Calu3 (cell line): ENCODE data around the gene APOL1. TPM values are rescaled to one million over a fixed set of nuclear protein-coding genes. Genes with fewer than 3 reads are reported as not detected.

Experiments
- BruUV-seq: library from RNA; stranded (reverse); fragments of 400-500 nt; replicated peaks from 2 replicates; lab custom pipeline; 2021; lab: Mats Ljungman, UMichigan
- CTCF ChIA-PET: fragments of 300-600 bp; sonication (Branson Sonifier 250); formaldehyde crosslinking; loops from one replicate; lab custom pipeline; 2022; ENCODE audit warnings: antibody characterized with exemption; lab: Charles Lee
- DNase-seq: peaks from one replicate; pipeline ENCODE4 v3.0.0; 2022
- H3K27ac Mint-ChIP-seq: one replicate; pipeline ENCODE4 v1.8.0; 2022; ENCODE audit warnings: mixed read lengths; ENCODE audit not compliant: unreplicated experiment
- H3K27me3 Mint-ChIP-seq: one replicate; pipeline ENCODE4 v1.8.0; 2022; ENCODE audit warnings: mixed read lengths; ENCODE audit not compliant: unreplicated experiment
- H3K36me3 Mint-ChIP-seq: one replicate; pipeline ENCODE4 v1.8.0; 2022; ENCODE audit warnings: mild to moderate bottlenecking, moderate library complexity, mixed read lengths; ENCODE audit not compliant: insufficient read depth, unreplicated experiment
- H3K4me1 Mint-ChIP-seq: one replicate; pipeline ENCODE4 v1.8.0; 2022; ENCODE audit warnings: mild to moderate bottlenecking, low read depth, mixed read lengths; ENCODE audit not compliant: unreplicated experiment
- H3K4me3 Mint-ChIP-seq: one replicate; pipeline ENCODE4 v1.8.0; 2022; ENCODE audit warnings: mild to moderate bottlenecking, low read depth, moderate library complexity, mixed read lengths; ENCODE audit not compliant: unreplicated experiment
- H3K9me3 Mint-ChIP-seq: one replicate; pipeline ENCODE4 v1.8.0; 2022; ENCODE audit warnings: low read depth, mixed read lengths; ENCODE audit not compliant: unreplicated experiment
- intact Hi-C: fragments of 100-400 bp; cut with micrococcal nuclease; formaldehyde crosslinking; loops from one replicate; pipeline ENCODE4 v1.10.0; 2022; ENCODE audit not compliant: unreplicated experiment
- total RNA-seq: library from RNA; stranded (reverse); gene quantifications from 2 replicates; pipeline ENCODE4 v1.2.3, GENCODE V29; 2022
- TF ChIP-seq, protein P1 (sequence below): fragments of 200-600 bp; IDR thresholded peaks from one replicate; pipeline ENCODE4 v1.8.0; 2022; ENCODE audit warnings: antibody characterized with exemption; ENCODE audit not compliant: unreplicated experiment

APOL1 gene
- total RNA-seq, 1 experiment from 2014 or later = 313 TPM

DNA sequence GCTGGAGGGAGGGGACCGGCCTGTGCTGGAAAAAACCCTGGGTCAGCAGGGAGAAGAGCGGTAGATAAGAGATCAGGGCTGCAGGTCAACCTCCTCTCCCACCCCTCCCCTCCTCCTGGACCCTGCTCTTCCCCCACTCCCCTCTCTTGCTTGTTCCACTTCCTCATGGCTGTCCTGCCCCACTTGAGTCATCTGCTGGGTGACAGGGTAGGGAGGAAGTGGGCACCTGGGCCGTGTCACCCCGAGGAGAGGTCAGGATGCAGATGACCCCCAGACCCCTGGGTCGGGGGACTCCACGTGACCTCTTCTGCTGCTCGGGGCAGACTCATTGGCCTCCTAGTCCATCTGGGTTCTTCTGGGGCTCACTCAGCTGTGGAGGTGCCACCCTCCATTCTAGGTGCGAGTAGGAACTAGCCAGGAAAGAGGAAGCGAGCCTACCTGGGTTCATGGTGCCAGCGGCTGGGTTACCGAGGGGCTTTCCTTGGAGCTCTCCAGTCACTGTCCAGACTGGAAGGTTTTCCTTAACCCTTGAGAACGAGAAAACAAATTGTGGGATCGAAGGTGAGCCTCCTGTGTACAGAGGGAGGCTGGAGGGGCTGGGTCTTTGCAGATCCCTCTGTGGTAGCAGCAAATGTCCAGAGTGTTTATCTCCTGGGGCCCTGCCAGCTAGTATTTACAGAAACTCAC lies 20.1 kb upstream of the APOL1 start:
- no TSS peak for BruUV-seq
- no peak for DNase-seq
- Mint-ChIP-seq H3K27ac (no peak overlapping the region), H3K27me3 (no peaks in the 10 kb centered on the region), H3K4me3 (no peak overlapping the region), H3K36me3 (peaks cover 68% of the 10 kb centered on the region), H3K4me1 (peaks cover 43% of the 10 kb centered on the region), H3K9me3 (no peaks in the 10 kb centered on the region)
- TF ChIP-seq, protein P1, sequence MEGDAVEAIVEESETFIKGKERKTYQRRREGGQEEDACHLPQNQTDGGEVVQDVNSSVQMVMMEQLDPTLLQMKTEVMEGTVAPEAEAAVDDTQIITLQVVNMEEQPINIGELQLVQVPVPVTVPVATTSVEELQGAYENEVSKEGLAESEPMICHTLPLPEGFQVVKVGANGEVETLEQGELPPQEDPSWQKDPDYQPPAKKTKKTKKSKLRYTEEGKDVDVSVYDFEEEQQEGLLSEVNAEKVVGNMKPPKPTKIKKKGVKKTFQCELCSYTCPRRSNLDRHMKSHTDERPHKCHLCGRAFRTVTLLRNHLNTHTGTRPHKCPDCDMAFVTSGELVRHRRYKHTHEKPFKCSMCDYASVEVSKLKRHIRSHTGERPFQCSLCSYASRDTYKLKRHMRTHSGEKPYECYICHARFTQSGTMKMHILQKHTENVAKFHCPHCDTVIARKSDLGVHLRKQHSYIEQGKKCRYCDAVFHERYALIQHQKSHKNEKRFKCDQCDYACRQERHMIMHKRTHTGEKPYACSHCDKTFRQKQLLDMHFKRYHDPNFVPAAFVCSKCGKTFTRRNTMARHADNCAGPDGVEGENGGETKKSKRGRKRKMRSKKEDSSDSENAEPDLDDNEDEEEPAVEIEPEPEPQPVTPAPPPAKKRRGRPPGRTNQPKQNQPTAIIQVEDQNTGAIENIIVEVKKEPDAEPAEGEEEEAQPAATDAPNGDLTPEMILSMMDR = no peak
- CTCF ChIA-PET = no interaction called here
- intact Hi-C loops = no loop called here

DNA sequence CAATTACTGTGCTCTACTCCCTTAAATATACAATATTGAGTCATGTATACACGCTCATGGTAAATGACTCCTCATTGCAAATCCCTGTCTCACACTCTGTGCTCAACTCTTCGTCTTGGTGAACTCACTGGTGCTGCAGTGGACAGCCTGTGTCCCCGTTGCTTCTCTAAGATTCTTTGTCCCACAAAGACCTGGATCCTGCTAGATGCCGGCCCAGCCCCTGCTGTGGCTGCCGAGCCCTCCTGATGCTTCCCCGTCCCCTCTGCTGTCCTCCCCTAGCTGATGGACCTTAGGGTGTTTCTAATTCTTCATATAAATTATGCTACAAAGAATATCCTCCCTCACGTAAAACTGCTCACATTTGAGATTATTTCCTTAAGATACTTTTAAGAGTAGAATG lies 19.1 kb upstream of the APOL1 start:
- H3K27me3 Mint-ChIP-seq = no peaks in the 10 kb centered on the region
- intact Hi-C loops = no loop called here
- H3K27ac Mint-ChIP-seq = no peak overlapping the region
- DNase-seq = no peak
- peaks cover 73% of the 10 kb centered on the region for H3K36me3 Mint-ChIP-seq
- H3K4me3 Mint-ChIP-seq = no peak overlapping the region
- no peaks in the 10 kb centered on the region for H3K9me3 Mint-ChIP-seq
- CTCF ChIA-PET = no interaction called here
- TF ChIP-seq, protein P1 = no peak
- H3K4me1 Mint-ChIP-seq = peaks cover 48% of the 10 kb centered on the region
- BruUV-seq = no TSS peak

DNA sequence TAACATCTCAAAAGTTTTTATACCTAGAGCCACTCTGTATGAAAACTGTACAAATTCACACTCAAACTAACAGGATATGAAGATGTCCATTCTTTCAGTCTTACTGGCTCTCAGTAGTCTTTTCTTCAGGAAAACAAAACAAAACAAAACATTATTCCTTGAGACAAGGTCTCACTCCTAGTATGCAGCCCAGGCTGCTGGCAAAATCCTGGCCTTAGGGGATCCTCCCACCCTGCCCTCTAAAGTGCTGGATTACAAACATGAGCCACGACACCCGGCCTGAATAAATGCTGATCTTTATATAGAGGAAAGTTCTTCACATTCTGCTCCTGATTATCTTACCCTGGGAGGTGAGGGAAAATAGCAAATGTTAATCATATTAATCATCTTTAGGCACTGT lies 18.7 kb upstream of the APOL1 start:
- TF ChIP-seq, protein P1 = no peak
- CTCF ChIA-PET = no interaction called here
- peaks cover 77% of the 10 kb centered on the region for H3K36me3 Mint-ChIP-seq
- intact Hi-C loops = no loop called here
- no peak overlapping the region for H3K4me3 Mint-ChIP-seq
- no peak overlapping the region for H3K27ac Mint-ChIP-seq
- H3K27me3 Mint-ChIP-seq = no peaks in the 10 kb centered on the region
- H3K9me3 Mint-ChIP-seq = no peaks in the 10 kb centered on the region
- BruUV-seq = no TSS peak
- H3K4me1 Mint-ChIP-seq = peaks cover 49% of the 10 kb centered on the region
- no peak for DNase-seq

DNA sequence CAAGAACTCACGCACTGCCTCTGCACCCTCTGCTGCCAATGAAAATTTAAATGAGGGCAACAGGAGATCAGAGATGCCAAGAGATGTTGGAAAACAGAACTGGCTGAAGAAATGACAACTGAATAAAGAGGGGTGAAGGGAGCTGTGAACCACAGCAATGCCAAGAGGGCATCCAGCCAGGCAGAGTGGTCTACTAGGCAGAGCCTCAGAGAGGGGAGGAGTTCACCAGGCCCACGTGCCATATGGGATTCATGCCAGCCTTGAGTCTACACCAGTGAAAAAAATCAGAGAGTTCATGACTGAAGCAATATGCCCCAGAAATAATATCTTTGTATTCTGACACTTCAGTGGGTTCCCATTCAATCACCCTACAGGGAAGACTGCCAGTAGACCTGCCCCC lies 18.0 kb upstream of the APOL1 start:
- Mint-ChIP-seq H3K27me3 (no peaks in the 10 kb centered on the region), H3K9me3 (no peaks in the 10 kb centered on the region), H3K27ac (no peak overlapping the region), H3K4me1 (peaks cover 56% of the 10 kb centered on the region), H3K4me3 (peak overlapping the region; percentile 97), H3K36me3 (peaks cover 77% of the 10 kb centered on the region)
- TF ChIP-seq, protein P1 = no peak
- CTCF ChIA-PET = no interaction called here
- BruUV-seq = no TSS peak
- DNase-seq = no peak
- intact Hi-C loops = no loop called here
